Uterus (tissue), 4 donors: ENCODE measurements around the gene EGLN3. TPM values are rescaled to one million over a fixed set of nuclear protein-coding genes. Genes with fewer than 3 reads are reported as not detected.

ENCODE experiments used
- DNase-seq, 2 donors: peaks; one replicate each; pipeline ENCODE4 v3.0.0-alpha.2; 2019 to 2020
- H3K27ac ChIP-seq, 2 donors: fragments of 200-600 bp; sonication (generic); 1 replicate in 1 of 2; 2 replicates in 1 of 2; pipeline ENCODE4 v1.5.1; 2016 to 2018
- H3K27me3 ChIP-seq, 2 donors: fragments of 200-600 bp; sonication (generic); one replicate each; pipeline ENCODE4 v1.5.1; 2018 to 2019; ENCODE audit warnings: control low read depth in 1 of 2
- H3K36me3 ChIP-seq, 2 donors: fragments of 200-600 bp; sonication (generic); one replicate each; pipeline ENCODE4 v1.5.1; 2019; ENCODE audit warnings: control low read depth in 1 of 2
- H3K4me1 ChIP-seq, 2 donors: fragments of 200-600 bp; sonication (generic); one replicate each; pipeline ENCODE4 v1.5.1; 2018 to 2019; ENCODE audit warnings: control low read depth in 1 of 2
- H3K4me3 ChIP-seq, 2 donors: fragments of 200-600 bp; sonication (generic); 1 replicate in 1 of 2; 2 replicates in 1 of 2; pipeline ENCODE4 v1.5.1; 2018 to 2019; ENCODE audit warnings: mild to moderate bottlenecking in 1 of 2
- H3K9me3 ChIP-seq, 2 donors: fragments of 200-600 bp; sonication (generic); one replicate each; pipeline ENCODE4 v1.5.1; 2019; ENCODE audit warnings: control low read depth in 1 of 2
- CTCF ChIP-seq, 4 experiments: fragments of 200-600 bp in 2 of 4; fragments of 450-650 bp in 2 of 4; sonication (generic) in 2 of 4; IDR thresholded peaks; one replicate each; pipeline ENCODE4 v1.5.1; 2016 to 2019; ENCODE audit warnings: antibody characterized with exemption in 4 of 4, mild to moderate bottlenecking in 2 of 4, moderate library complexity in 1 of 4
- POLR2A ChIP-seq, 2 donors: fragments of 450-650 bp; IDR thresholded peaks; one replicate each; pipeline ENCODE4 v1.6.1; 2016; ENCODE audit warnings: antibody characterized with exemption in 2 of 2, mild to moderate bottlenecking in 1 of 2, moderate library complexity in 1 of 2
- intact Hi-C: fragments of 100-400 bp; cut with DNase I; formaldehyde crosslinking; loops from one replicate; pipeline ENCODE4 v1.15.1; 2023; ENCODE audit warnings: low total_unique reads
- total RNA-seq, 4 donors: library from RNA; depleted of rRNA in 3 of 4; stranded (reverse); fragments of >200 nt in 3 of 4; gene quantifications; one replicate each; pipeline versions ENCODE4 v1.1.0 to v1.2.4, GENCODE V29; 2014 to 2023
- donor health status: DM: yes; HTN: yes; CAD: no.

EGLN3 gene
- total RNA-seq, 4 donors from 2014 or later: 2.6 to 42.7 (median 8.7) TPM

- H3K4me1 ChIP-seq: no peaks in the 10 kb centered on the region
- no peak overlapping the region for H3K4me3 ChIP-seq
- no peaks in the 10 kb centered on the region for H3K9me3 ChIP-seq
- H3K27ac ChIP-seq: peak overlapping the region; percentile 34 to 44
- H3K27me3 ChIP-seq: no peaks in the 10 kb centered on the region
- peak; percentile 32 to 34 for DNase-seq
- intact Hi-C loops: no loop called here
- no peak for TF ChIP-seq POLR2A (IDR thresholded peaks at IDR 0.05)
- no peak for TF ChIP-seq CTCF (IDR thresholded peaks at IDR 0.05)
- H3K36me3 ChIP-seq: no peaks in the 10 kb centered on the region
Observed at GRCh38 chr14:33916663-33917565, 34.0 kb downstream of the EGLN3 start.

- Histone ChIP-seq H3K9me3 (no peaks in the 10 kb centered on the region), H3K36me3 (no peaks in the 10 kb centered on the region), H3K4me3 (no peak overlapping the region), H3K4me1 (no peaks in the 10 kb centered on the region), H3K27ac (no peak overlapping the region), H3K27me3 (no peaks in the 10 kb centered on the region)
- TF ChIP-seq CTCF (IDR thresholded peaks at IDR 0.05): no peak
- TF ChIP-seq POLR2A (IDR thresholded peaks at IDR 0.05): no peak
- intact Hi-C loops: no loop called here
- DNase-seq: no peak
Observed at GRCh38 chr14:33915682-33916081, 35.2 kb downstream of the EGLN3 start.

- H3K27ac ChIP-seq: no peak overlapping the region
- H3K4me3 ChIP-seq: no peak overlapping the region
- no peaks in the 10 kb centered on the region for H3K4me1 ChIP-seq
- DNase-seq: peak in 1 of 2 donors; percentile 40
- intact Hi-C loops: no loop called here
- no peaks in the 10 kb centered on the region for H3K36me3 ChIP-seq
- TF ChIP-seq POLR2A (IDR thresholded peaks at IDR 0.05) (no peak), CTCF (IDR thresholded peaks at IDR 0.05) (no peak)
- no peaks in the 10 kb centered on the region for H3K27me3 ChIP-seq
- H3K9me3 ChIP-seq: no peaks in the 10 kb centered on the region
Observed at GRCh38 chr14:33914676-33915516, 36.0 kb downstream of the EGLN3 start.

- DNase-seq: no peak
- no peaks in the 10 kb centered on the region for H3K27me3 ChIP-seq
- H3K36me3 ChIP-seq: no peaks in the 10 kb centered on the region
- no peaks in the 10 kb centered on the region for H3K9me3 ChIP-seq
- H3K4me3 ChIP-seq: no peak overlapping the region
- intact Hi-C loops: no loop called here
- TF ChIP-seq CTCF (IDR thresholded peaks at IDR 0.05) (no peak), POLR2A (IDR thresholded peaks at IDR 0.05) (no peak)
- no peak overlapping the region for H3K27ac ChIP-seq
- H3K4me1 ChIP-seq: no peaks in the 10 kb centered on the region
Observed at GRCh38 chr14:33911046-33911445, 39.8 kb downstream of the EGLN3 start.

GRCh38 chr14:33910435-33910834 lies 40.4 kb downstream of the EGLN3 start:
- intact Hi-C loops: no loop called here

More at GRCh38 chr14:33910435-33910834, 40.4 kb downstream of the EGLN3 start:
- TF ChIP-seq CTCF (IDR thresholded peaks at IDR 0.05) (no peak), POLR2A (IDR thresholded peaks at IDR 0.05) (no peak)
- no peaks in the 10 kb centered on the region for H3K9me3 ChIP-seq
- no peak for DNase-seq
- no peaks in the 10 kb centered on the region for H3K36me3 ChIP-seq
- H3K4me3 ChIP-seq: no peak overlapping the region
- no peaks in the 10 kb centered on the region for H3K4me1 ChIP-seq
- no peaks in the 10 kb centered on the region for H3K27me3 ChIP-seq
- no peak overlapping the region for H3K27ac ChIP-seq
